ENCODE results near the gene PEPD.

PEPD gene

GRCh38 chr19:33462112-33462791 is 59.3 kb downstream of the PEPD start:
- TF ChIP-seq CTCF (conservative IDR thresholded peaks at IDR 0.05; ENCODE audit: low read depth, low read length), result no peak
- no peak overlapping the region for H3K4me3 ChIP-seq (ENCODE audit: low read length)
- DNase-seq (ENCODE audit: low read depth), result no peak

GRCh38 chr19:33461256-33462111 is 60.1 kb downstream of the PEPD start:
- DNase-seq (ENCODE audit: low read depth), result no peak
- no peak for TF ChIP-seq CTCF (conservative IDR thresholded peaks at IDR 0.05; ENCODE audit: low read depth, low read length)
- H3K4me3 ChIP-seq (ENCODE audit: low read length), result no peak overlapping the region

- DNase-seq (ENCODE audit: low read depth), result no peak
- H3K4me3 ChIP-seq (ENCODE audit: low read length), result no peak overlapping the region
- TF ChIP-seq CTCF (conservative IDR thresholded peaks at IDR 0.05; ENCODE audit: low read depth, low read length), result no peak
These were observed 61.2 kb downstream of the PEPD start for GRCh38 chr19:33460221-33460908.

GRCh38 chr19:33459222-33460090 is 62.1 kb downstream of the PEPD start:
- DNase-seq (ENCODE audit: low read depth), result no peak
- H3K4me3 ChIP-seq (ENCODE audit: low read length), result no peak overlapping the region
- TF ChIP-seq CTCF (conservative IDR thresholded peaks at IDR 0.05; ENCODE audit: low read depth, low read length), result no peak

GRCh38 chr19:33458807-33459206 is 62.8 kb downstream of the PEPD start:
- no peak for DNase-seq (ENCODE audit: low read depth)
- H3K4me3 ChIP-seq (ENCODE audit: low read length), result no peak overlapping the region
- TF ChIP-seq CTCF (conservative IDR thresholded peaks at IDR 0.05; ENCODE audit: low read depth, low read length), result no peak

- TF ChIP-seq CTCF (conservative IDR thresholded peaks at IDR 0.05; ENCODE audit: low read depth, low read length), result no peak
These were observed 63.4 kb downstream of the PEPD start for GRCh38 chr19:33458171-33458633.

More at GRCh38 chr19:33458171-33458633, 63.4 kb downstream of the PEPD start:
- DNase-seq (ENCODE audit: low read depth), result no peak
- H3K4me3 ChIP-seq (ENCODE audit: low read length), result no peak overlapping the region
